Measurements from ENCODE around the gene UPK3B.
"Not testable (repeated sequence)": the region's sequence is repeated elsewhere in the genome, so short reads cannot be mapped to it uniquely, and the experiment has no call there.

GRCh38 chr7:76476742-76477474 lies 33.4 kb upstream of the UPK3B start:
- TF ChIP-seq POLR2AphosphoS5 (IDR thresholded peaks at IDR 0.05; ENCODE audit: insufficient read depth in 1 of 2, low read depth in 1 of 2); POLR2A (IDR thresholded peaks at IDR 0.05): not testable (repeated sequence)
- TF ChIP-seq, protein P1, sequence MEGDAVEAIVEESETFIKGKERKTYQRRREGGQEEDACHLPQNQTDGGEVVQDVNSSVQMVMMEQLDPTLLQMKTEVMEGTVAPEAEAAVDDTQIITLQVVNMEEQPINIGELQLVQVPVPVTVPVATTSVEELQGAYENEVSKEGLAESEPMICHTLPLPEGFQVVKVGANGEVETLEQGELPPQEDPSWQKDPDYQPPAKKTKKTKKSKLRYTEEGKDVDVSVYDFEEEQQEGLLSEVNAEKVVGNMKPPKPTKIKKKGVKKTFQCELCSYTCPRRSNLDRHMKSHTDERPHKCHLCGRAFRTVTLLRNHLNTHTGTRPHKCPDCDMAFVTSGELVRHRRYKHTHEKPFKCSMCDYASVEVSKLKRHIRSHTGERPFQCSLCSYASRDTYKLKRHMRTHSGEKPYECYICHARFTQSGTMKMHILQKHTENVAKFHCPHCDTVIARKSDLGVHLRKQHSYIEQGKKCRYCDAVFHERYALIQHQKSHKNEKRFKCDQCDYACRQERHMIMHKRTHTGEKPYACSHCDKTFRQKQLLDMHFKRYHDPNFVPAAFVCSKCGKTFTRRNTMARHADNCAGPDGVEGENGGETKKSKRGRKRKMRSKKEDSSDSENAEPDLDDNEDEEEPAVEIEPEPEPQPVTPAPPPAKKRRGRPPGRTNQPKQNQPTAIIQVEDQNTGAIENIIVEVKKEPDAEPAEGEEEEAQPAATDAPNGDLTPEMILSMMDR (IDR thresholded peaks at IDR 0.05), result not testable (repeated sequence)

Measured in vagina (tissue), 2 donors.